K562 (cell line): ENCODE data around the gene KCTD21. TPM values are rescaled to one million over a fixed set of nuclear protein-coding genes. Genes with fewer than 3 reads are reported as not detected.
A peak's percentile ranks its signal among the peaks of the same experiment; 100 is the strongest.

Source experiments
- BRD9 ChIP-seq: fragments of 450-650 bp; IDR thresholded peaks from 2 replicates; pipeline ENCODE4 v1.6.1; 2018; ENCODE audit warnings: low read depth; ENCODE audit not compliant: partially characterized antibody
- CBX2 ChIP-seq: fragments of 200-600 bp; sonication (generic); IDR thresholded peaks from one replicate; pipeline ENCODE4 v1.6.1; 2012; ENCODE audit warnings: mild to moderate bottlenecking, low read length, inconsistent platforms; ENCODE audit not compliant: insufficient read depth, poor library complexity, severe bottlenecking
- DMBX1 ChIP-seq: fragments of 250-450 bp; sonication (Bioruptor Pico); IDR thresholded peaks from 2 replicates; pipeline ENCODE4 v1.8.0; 2022; ENCODE audit warnings: inconsistent platforms, mild to moderate bottlenecking, moderate library complexity, borderline replicate concordance
- E2F4 ChIP-seq: sonication (generic); formaldehyde crosslinking; IDR thresholded peaks from 2 replicates; pipeline ENCODE4 v1.8.0; 2022; ENCODE audit warnings: mild to moderate bottlenecking, low read depth, missing genetic modification reagents
- ELF1 ChIP-seq: fragments of 200-800 bp; sonication (Bioruptor generic); IDR thresholded peaks from 2 replicates; pipeline ENCODE4 v1.6.1; 2016; ENCODE audit warnings: missing genetic modification characterization, missing compliant biosample characterization
- FOXO4 ChIP-seq: fragments of 450-650 bp; formaldehyde crosslinking; IDR thresholded peaks from 2 replicates; pipeline ENCODE4 v1.4.0; 2020; ENCODE audit warnings: mild to moderate bottlenecking, moderate library complexity
- MECOM ChIP-seq: fragments of 250-450 bp; sonication (Bioruptor Pico); IDR thresholded peaks from 2 replicates; pipeline ENCODE4 v1.8.0; 2022; ENCODE audit warnings: inconsistent platforms
- NCOA2 ChIP-seq, 2 experiments: fragments of 450-650 bp; IDR thresholded peaks; 2 replicates each; pipeline ENCODE4 v1.6.1; 2018; ENCODE audit warnings: mild to moderate bottlenecking in 2 of 2, moderate library complexity in 1 of 2; ENCODE audit not compliant: partially characterized antibody in 2 of 2
- NFATC3 ChIP-seq: fragments of 450-650 bp; IDR thresholded peaks from 2 replicates; pipeline ENCODE4 v1.6.1; 2017; ENCODE audit warnings: mild to moderate bottlenecking
- PATZ1 ChIP-seq: fragments of 250-450 bp; sonication (Bioruptor Pico); IDR thresholded peaks from 2 replicates; pipeline ENCODE4 v1.5.0; 2020; ENCODE audit warnings: mild to moderate bottlenecking, borderline replicate concordance
- PHF20 ChIP-seq: fragments of 450-650 bp; IDR thresholded peaks from 2 replicates; pipeline ENCODE4 v1.6.1; 2018; ENCODE audit not compliant: partially characterized antibody
- PHTF2 ChIP-seq: fragments of 250-450 bp; sonication (Bioruptor Pico); IDR thresholded peaks from 2 replicates; pipeline ENCODE4 v1.5.0; 2021; ENCODE audit warnings: mild to moderate bottlenecking
- PYGO2 ChIP-seq: fragments of 450-650 bp; IDR thresholded peaks from 2 replicates; pipeline ENCODE4 v1.6.1; 2016; ENCODE audit warnings: mild to moderate bottlenecking, missing genetic modification characterization, moderate library complexity, missing compliant biosample characterization
- SMAD2 ChIP-seq: fragments of 150-350 bp; IDR thresholded peaks from 2 replicates; pipeline ENCODE4 v1.6.1; 2014; ENCODE audit warnings: low read depth, mild to moderate bottlenecking, low read length
- TARDBP ChIP-seq: fragments of 450-650 bp; IDR thresholded peaks from 2 replicates; pipeline ENCODE4 v1.6.1; 2016
- TCF15 ChIP-seq: fragments of 250-450 bp; sonication (Bioruptor Pico); IDR thresholded peaks from 2 replicates; pipeline ENCODE4 v1.8.0; 2022; ENCODE audit warnings: moderate library complexity, mild to moderate bottlenecking, inconsistent platforms
- WHSC1 ChIP-seq: IDR thresholded peaks from one replicate; pipeline ENCODE4 v1.6.1; 2012; ENCODE audit warnings: low read length, control low read depth, inconsistent platforms
- ZC3H11A ChIP-seq: IDR thresholded peaks from 2 replicates; pipeline ENCODE4 v1.6.1; 2012; ENCODE audit warnings: low read depth, low read length, improper control_type of control experiment
- ZFP36 ChIP-seq: fragments of 150-350 bp; IDR thresholded peaks from 2 replicates; pipeline ENCODE4 v1.6.1; 2018; ENCODE audit warnings: low read length, low read depth; ENCODE audit not compliant: partially characterized antibody
- ZNF134 ChIP-seq: fragments of 250-450 bp; sonication (Bioruptor Pico); conservative IDR thresholded peaks from 2 replicates; pipeline ENCODE4 v1.4.0; 2020
- ZNF165 ChIP-seq: fragments of 250-450 bp; sonication (Bioruptor Pico); IDR thresholded peaks from 2 replicates; pipeline ENCODE4 v1.4.0; 2020; ENCODE audit warnings: borderline replicate concordance
- ZNF324 ChIP-seq: fragments of 250-450 bp; sonication (Bioruptor Pico); IDR thresholded peaks from 2 replicates; pipeline ENCODE4 v1.4.0; 2020; ENCODE audit warnings: mild to moderate bottlenecking
- polyA plus RNA-seq, 8 experiments: library from polyadenylated mRNA; depleted of rRNA in 4 of 8; stranded (reverse) in 5 of 8; unstranded in 3 of 8; fragments of >200 nt; fragmentation: Nextera tagmentation in 2 of 8; fragmentation: Illumina TruSeq in 1 of 8; extraction: Ambion mirVana in 2 of 8; extraction: Trizol in 1 of 8; gene quantifications; 2 replicates each; pipeline versions ENCODE4 v1.2.1 to v1.2.3, GENCODE V29; 2011 to 2014; ENCODE audit warnings: inconsistent platforms in 1 of 8, missing spikeins in 1 of 8
- total RNA-seq, 7 experiments: library from RNA; depleted of rRNA in 6 of 7; stranded (reverse); fragments of >200 nt in 6 of 7; fragmentation: Illumina TruSeq in 2 of 7; extraction: Trizol in 2 of 7; gene quantifications; 2 replicates each; pipeline versions ENCODE4 v1.2.1 to v1.2.3, GENCODE V29; 2011 to 2021; ENCODE audit warnings: low replicate concordance in 1 of 7

The KCTD21 gene
- total and polyA plus RNA-seq, 9 of the 15 experiments (the other 6 are each of a cell fraction or from before 2014, with no cell fraction given), result 0.34 to 5.4 (median 1.9) TPM

GRCh38 chr11:78189174-78189724 lies 823 bp upstream of the KCTD21 start (continued):
- TF ChIP-seq NCOA2 (IDR thresholded peaks at IDR 0.05; ENCODE audit: partially characterized antibody in 2 of 2) (no peak), TCF15 (CRISPR knock-in tag) (no peak), PHTF2 (CRISPR knock-in tag) (no peak), TARDBP (no peak), CBX2 (no peak), ZNF134 (CRISPR knock-in tag) (no peak), MECOM (CRISPR knock-in tag) (no peak), SMAD2 (no peak), WHSC1 (no peak), PATZ1 (CRISPR knock-in tag) (no peak), ZFP36 (peak; percentile 80), ZC3H11A (no peak), E2F4 (CRISPR knock-in tag) (no peak), ZNF165 (no peak), ELF1 (no peak), PHF20 (no peak), ZNF324 (CRISPR knock-in tag) (no peak), NFATC3 (no peak), FOXO4 (no peak), DMBX1 (CRISPR knock-in tag) (no peak), BRD9 (peak; percentile 75), PYGO2 (tag) (no peak)
